ENCODE measurements around the gene SIRT2.

SIRT2 gene

DNA sequence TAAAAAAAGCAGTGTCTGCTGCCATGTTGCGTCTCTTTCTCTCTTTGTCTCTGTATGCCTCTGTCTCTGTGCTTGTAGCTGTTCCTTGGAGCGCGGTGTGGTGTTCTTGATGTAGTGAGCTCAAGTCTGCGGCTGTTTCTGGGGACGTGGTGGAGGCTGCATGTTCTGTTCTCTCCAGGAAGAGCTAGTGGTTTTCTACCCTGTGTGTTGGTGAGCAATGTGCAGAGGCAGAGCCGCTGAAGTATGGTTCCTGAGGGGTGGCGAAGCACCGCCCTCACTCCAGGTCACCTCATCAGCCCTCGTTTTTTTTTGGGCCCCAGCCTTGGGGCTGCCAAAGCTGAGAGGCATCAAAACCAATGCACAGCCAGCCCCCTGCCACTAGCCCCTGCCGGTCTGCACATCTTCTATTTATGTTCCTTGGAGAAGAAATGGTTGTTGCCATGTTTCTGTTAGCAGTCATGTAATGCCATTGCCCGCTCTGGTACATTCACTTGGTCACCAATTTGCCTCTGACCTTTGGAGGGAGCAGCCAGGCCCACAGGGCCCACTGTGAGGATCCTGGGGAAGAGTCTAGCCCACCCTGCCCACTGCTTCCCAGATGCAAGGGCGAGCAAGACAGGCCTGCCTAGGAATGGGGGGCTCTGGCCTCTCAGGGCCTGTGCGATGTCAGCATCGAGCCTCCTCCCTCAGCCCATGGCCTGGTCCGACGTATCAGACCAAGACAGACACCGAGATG is 56.8 kb downstream of the SIRT2 start:
- DNase-seq = no peak

DNA sequence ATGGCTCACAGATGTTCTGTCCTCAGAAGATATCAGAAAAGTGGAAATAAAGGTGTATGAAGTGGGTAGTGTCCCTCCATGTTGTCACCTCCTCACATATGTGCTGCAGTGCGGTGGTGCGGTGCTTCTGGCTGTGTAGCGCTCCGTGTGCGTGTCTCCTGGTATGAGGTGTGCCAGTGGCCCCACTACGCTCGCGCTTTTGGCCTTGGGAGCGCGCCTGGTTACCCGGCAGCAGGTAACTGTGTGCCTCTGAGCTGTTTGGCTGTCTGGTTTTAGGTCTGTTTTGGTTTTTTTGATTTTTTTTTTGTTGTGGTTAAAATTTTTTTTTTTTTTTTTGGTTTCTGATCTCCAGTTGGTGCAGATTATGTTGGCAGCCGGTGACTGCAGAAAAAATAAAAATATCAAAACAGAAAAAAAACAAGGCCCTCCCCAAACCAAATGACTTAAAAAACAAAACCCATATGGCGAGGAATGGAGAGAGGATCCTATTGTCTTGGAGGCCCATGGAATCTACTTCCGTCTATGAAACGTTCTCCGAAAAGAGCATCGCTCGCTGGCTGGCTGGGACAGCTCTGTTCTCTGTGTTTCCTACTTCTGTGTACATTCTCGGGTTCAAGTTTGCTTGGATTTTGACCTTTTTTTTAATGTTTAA is 57.5 kb downstream of the SIRT2 start:
- DNase-seq = no peak

DNA sequence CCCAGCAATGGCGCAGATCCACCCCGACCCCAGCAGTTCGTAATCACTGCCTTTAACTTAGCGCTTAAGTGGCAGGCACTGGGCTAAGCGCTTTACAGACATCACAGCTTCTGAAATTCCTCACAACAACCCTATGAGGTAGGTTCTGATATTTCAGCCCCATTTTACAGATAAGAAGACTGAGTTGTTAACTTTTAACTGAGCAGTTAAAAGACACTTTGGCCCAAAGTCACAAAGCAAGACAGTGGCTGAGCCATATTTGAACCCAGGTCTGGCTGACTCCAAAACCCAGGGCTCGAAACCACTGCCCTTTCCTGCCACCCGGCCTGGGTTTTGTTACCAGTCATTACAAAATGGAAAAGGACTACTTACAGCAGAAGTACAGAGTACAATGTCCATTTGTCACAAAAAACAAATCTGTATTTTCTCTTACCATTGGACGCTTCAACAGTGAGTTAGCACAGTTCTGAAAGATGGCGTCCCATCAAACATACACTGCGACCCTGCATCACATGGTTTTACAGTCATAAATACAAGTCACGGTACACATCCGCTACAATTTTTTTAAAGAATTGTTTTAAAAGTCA is 58.1 kb downstream of the SIRT2 start:
- no peak for DNase-seq

DNA sequence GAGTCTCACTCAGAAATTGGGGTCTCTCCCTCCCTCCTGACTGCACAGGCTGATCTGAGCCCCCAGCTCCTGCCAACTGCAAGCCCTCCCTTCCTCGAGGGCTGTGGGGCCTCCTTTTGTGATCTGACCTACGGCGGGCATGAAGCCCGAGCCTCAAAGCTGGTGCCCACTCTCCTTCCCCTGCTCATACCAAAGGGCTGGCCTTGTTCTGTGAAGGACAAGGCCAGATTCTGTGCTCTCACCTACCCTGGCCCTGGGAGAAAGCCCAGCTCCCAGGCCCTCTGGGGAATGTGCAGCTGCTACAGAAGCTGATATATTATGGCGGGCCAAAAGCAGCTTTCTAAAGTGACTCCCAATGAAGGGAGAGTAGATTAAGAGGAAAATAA is 58.8 kb downstream of the SIRT2 start:
- DNase-seq = no peak

DNA sequence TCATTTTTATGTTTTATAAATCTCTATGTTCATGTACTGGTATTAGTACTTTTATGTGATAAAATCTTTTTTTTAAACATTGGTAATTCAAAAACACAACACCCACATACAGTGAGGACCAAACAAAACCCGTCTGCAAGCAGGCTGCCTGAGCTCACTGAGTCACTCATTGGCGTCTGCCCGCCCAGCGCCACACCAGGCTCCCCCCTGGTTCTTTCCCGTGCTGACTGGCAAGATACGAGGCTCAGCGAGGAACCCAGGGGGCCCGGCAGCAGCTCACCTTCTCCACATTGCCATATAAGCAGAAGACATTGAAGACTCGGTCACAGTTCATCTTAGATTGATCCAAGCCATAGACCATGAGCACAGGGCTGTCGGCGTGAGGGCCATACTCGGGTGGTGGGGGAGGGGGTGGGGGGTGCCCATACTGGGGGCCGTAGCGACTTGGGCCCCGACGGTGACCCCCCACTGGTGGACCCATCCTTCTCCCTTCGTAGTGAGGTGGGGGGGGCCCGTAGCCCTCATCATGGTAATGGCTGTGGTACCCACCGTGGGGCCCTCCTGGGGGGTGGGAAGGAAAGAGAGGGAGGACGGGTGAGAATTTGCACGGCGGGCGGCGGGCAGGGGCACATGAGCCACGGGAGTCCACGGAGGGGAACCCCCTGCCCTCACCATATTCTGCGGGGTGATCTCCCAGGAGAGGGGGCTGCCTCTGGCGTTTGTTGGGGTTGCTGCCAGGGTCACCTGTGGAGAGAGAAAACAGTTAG is 59.4 kb downstream of the SIRT2 start:
- no peak for DNase-seq

DNA sequence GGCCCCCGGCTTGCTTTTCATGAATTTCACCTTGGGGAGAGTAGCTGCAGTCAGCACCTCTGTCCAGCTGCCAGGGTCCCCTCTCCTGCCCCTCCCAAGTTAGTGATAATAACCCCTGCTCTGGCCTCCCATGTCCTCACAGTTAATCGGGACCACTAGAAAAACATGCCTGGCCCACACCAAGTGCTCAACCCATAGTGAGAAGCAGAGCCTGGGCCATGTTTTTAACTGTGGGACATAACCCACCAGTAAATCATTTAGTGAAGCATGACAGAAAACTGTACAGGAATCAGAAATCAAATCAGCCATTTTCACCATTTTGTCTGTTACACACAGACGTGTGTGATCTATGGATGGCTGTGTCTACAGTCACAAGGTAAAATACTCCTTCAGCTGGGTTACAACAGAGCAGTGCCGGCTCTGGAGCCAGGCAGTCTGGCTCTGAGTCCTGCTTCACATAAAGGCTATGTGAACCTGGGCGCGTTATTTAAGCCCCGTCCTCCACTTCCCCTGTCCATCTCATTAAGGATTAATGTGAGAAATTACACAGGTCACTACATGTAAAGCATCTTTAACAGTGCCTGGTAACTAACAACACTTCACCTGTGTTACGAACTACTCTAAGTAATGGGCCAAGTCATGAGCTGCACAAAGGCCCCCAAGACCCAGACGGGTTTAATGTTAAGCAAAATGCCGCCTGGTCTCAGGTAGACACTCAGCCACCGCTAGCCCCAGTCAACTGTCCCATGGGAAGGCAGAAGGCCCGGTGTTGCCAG is 60.2 kb downstream of the SIRT2 start:
- DNase-seq = no peak

DNA sequence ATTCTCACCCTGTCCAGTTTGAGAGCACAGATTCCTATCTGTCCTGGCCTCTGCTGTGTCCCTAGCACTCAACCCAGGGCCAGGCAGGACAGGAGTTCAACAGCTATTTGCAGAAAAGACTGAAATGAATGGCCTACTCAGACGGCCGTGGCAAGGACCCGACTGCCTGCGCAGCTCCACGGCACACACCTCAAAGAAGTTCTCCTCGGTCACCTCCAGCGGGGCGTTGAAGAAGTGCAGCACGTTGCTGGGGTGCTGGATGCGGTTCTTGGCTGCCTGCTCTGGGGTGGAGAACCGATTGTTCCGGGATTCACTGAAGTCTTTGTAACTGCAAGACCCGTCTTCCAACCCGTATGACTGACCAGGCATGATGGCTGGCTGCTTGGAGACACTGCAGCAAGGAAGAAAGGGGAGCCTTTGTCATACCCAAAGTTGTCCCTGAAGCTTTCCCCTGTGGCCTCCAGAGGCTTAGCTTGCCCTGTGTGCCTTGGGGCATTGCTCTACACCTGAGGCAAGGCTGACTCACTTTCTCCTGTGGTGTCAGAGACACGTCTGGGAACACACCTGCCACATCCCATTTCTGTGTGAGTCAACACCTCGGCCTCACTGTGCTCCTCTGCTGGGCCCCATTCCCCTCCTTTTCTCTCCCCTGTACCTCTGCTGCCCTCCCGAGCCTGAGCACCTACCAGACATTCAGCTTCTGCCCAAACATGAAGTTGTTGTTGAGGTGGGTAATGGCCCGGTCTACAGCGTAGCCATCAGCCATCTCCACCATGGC is 61.0 kb downstream of the SIRT2 start:
- no peak for DNase-seq

DNA sequence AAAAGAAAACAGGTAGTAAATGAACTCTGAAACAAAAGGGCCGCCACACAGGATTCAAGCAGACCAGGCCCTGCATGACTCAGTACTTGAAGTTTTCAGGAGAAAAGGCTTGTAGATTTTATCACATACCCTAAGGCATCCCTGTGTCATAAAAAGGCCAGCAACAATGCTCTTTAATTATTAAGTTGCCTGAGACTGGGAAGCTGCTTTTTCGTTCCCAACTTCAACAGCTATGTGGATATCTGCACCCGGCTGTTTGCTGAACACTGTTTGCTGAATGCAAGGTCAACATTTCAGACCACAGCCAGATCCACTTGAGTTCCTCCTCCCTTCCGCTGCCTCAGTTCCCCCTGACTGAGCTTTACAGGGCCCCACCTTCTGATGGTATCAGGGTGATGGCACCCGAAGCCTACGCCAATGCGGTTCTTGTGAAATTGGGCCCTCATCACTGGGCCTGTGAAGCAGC is 61.7 kb downstream of the SIRT2 start:
- DNase-seq = no peak

DNA sequence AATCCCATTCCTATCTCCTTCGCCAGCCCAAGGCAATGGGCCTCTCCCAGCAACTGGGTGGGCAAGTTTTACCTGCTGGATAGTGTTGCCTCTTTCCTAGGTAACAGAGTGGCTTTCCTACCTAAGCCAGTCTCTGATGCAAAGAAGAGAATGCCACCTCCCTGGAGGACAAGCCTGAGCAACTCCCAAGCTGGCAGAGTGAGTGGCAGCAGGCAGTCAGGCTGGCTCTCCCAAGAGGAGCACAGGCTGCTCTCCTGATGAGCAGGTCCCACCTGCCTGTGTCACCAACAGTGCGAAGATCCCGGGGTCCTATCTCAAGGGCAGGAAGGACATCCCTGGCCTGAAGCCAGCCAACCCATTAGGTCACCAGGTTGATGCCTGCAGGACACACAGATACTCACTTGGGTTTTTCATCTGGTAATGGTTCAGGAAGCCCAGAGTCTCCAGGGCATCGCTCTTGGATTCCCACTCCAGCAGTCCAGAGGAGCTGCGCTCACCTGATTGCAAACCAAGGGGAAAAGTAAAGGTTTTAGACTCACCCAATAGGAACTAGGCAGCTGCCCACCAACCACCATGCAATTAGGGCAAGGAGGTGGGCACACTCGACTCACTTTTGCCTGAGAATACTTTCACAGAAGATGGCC is 62.3 kb downstream of the SIRT2 start:
- no peak for DNase-seq

DNA sequence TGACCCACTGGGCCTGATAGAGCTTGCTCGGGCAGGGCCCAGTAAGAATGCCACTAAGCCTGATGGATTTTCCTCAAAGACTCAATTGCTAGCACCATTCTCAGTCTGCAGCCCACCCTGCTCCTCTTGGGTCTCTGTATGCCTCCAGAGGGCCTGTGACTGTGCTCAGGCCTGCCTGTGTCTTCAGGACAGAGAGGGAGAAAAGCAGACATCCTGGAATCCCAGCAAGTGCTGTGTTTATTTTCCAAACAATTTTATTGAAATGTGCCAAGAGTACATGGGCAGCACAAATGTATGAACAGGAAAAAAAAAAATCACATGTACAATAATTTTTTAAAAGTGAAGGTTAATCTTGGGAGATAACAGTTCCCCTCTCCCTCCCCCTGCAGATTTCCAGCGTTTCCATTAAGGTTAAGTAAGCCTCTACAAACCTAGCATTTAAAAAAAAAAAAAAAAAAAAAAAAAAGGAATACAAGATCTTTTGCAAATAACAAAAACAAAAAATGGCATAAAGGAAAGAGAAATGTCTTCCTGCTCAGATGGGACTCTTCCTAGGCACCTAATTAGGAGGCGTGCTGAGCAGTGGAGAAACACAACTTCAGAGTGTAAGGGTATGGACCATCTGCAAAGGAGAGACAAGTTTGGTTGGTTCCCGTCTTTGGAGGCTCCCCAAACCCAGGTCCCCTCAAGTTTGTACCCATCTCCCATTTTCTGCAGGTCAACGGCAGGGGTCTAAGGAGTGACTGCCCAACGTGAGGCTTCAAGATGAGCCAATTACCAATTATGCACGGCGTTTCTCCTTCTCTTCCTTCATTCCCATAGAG is 63.0 kb downstream of the SIRT2 start:
- DNase-seq = no peak

DNA sequence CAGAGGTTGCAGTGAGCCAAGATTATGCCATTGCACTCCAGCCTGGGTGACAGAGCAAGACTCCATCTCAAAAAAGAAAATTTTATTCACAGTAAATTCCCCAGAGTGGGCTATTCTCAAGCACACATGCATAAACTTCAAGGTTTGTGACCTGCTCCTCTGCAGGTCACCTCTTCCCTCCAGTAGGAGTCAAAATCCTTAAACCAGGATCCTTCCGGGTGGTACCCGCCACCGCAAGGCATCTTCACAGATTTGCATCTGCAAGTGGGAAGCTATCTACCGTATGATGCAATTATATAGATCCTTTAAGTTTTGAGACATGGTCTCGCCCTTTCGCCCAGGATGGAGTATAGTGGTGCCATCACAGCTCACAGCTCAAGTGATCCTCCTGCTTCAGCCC is 64.8 kb downstream of the SIRT2 start:
- DNase-seq = no peak

DNA sequence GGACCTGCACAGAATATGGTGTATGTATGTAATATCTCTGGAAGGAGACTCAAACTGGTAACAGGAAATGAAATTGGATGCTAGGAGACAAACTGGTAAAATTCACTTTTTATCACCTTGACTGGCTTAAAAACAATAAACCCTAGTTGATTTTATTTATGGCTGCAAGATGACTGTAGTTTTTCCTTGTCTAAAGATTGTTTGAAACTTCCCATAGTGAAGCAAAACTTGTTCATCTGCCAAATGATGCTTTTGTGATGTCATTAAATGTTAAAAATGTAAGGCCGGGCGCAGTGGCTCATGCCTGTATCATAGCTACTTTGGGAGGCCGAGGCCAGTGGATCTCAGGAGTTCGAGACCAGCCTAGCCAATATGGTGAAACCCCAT is 65.3 kb downstream of the SIRT2 start:
- no peak for DNase-seq

DNA sequence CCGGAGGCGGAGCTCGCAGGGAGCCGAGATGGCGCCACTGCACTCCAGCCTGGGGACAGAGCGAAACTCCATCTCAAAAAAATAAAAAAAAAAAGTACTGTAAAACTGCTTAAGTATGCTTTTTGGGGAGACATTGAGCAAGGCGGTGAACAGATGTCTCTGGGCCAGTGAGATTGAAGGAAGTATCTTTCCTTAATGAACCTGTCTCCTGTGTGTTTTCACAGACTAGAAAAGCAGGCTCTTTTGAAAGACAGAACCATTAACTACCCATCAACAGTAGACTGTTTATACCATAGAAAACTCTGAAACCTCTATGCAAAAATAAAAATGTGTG is 66.4 kb downstream of the SIRT2 start:
- peak; percentile 9 for DNase-seq

DNA sequence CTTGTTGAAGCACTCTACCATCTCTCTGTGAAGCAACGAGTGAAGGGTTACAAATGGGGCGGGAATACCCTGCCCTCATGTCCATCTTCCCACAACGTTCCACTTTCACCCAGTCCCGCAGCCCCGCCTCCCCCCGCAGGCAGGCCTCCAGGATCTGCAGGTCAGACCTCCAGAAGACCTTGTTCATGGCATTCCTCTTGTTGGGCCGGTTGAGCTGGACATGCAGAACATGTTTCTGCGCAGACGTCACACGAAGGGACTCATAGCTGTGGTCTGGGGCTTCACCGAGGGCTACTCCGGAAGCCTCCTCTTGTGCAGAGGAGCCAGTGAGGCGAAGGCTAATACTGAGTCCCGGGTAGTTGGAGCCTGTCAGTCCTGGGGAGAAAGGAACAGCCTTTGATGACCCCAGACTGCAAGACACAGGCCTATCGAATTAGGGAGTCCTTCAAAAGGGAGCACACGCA is 68.2 kb downstream of the SIRT2 start:
- peak; percentile 55 for DNase-seq

DNA sequence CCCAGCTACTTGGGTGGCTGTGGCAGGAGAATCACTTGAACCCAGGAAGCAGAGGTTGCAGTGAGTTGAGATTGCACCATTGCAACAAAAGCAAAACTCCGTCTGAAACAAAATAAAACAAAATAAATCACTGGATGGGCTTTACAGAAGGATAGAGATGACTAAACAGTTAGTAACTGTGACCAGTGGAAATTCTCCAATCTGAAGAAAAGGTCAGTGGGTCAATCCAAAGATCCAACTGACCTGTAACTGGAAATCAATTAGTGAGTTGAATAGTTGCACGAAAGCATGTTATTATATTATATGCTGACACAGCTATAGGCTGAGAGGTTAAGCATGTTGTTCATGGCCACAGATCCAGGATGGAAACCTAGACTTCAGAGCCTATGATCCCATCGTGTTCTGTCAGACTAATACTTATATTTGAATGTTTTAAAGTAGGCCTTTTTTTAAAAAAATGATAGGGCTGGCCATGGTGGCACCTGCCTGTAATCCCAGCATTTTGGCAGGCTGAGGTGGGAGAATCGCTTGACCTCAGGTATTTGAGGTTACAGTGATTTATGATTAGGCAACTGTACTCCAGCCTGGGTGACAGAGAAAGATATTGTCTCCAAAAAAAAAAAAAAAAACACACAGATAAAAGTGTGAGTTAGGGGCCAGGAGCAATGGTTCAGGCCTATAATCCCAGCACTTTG is 69.2 kb downstream of the SIRT2 start:
- DNase-seq = peak; percentile 11

DNA sequence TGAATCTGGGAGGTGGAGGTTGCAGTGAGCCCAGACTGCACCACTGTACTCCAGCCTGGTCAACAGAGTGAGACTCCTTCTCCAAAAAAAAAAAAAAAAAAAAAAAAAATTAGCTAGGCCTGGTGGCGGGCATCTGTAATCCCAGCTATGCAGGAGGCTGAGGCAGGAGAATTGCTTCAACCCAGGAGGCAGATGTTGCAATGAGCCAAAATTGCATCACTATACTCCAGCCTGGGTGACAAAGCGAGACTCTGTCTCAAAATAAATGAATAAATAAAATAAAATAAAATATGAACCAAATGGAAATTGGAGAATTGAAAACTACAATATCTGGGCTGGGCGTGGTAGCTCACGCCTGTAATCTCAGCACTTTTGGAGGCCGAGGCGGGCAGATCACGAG is 70.2 kb downstream of the SIRT2 start:
- DNase-seq = peak; percentile 73
